GM23338 (cell line): ENCODE results near the gene MAP1LC3B.

ENCODE experiments used
- CREB1 ChIP-seq: fragments of 250-450 bp; sonication (Bioruptor Pico); IDR thresholded peaks from 2 replicates; pipeline ENCODE4 v1.5.0; 2020; ENCODE audit warnings: low read depth, mild to moderate bottlenecking, moderate library complexity
- EZH2 ChIP-seq: fragments of 200-600 bp; sonication (generic); IDR thresholded peaks from one replicate; pipeline ENCODE4 v1.8.0; 2017; ENCODE audit warnings: antibody characterized with exemption, mild to moderate bottlenecking, low read depth; ENCODE audit not compliant: unreplicated experiment
- EZH2phosphoT487 ChIP-seq: fragments of 200-600 bp; sonication (generic); IDR thresholded peaks from one replicate; pipeline ENCODE4 v1.8.1; 2018; ENCODE audit warnings: antibody characterized with exemption; ENCODE audit not compliant: unreplicated experiment
- JUNB ChIP-seq: IDR thresholded peaks from one replicate; pipeline ENCODE4 v1.6.1; 2016; ENCODE audit warnings: antibody characterized with exemption; ENCODE audit not compliant: unreplicated experiment
- POLR2AphosphoS5 ChIP-seq: IDR thresholded peaks from 2 replicates; pipeline ENCODE4 v1.6.1; 2016; ENCODE audit warnings: antibody characterized with exemption, low read depth
- STAT1 ChIP-seq: IDR thresholded peaks from one replicate; pipeline ENCODE4 v1.6.1; 2016; ENCODE audit warnings: antibody characterized with exemption; ENCODE audit not compliant: unreplicated experiment
- ZNF114 ChIP-seq: fragments of 250-450 bp; sonication (Bioruptor Pico); IDR thresholded peaks from 2 replicates; pipeline ENCODE4 v1.5.0; 2020; ENCODE audit warnings: mild to moderate bottlenecking, moderate library complexity
- TF ChIP-seq, protein P1 (sequence below), 2 experiments: fragments of 200-600 bp in 1 of 2; sonication (generic) in 1 of 2; conservative IDR thresholded peaks; 2 replicates each; pipeline versions ENCODE4 v1.5.1 to v1.6.1; 2016 to 2017; ENCODE audit warnings: antibody characterized with exemption in 2 of 2, low read depth in 2 of 2, mild to moderate bottlenecking in 2 of 2, moderate library complexity in 1 of 2
- TF ChIP-seq, protein P2 (sequence below): IDR thresholded peaks from one replicate; pipeline ENCODE4 v1.6.1; 2018; ENCODE audit warnings: antibody characterized with exemption; ENCODE audit not compliant: unreplicated experiment
- TF ChIP-seq, protein P3 (sequence below): fragments of 250-450 bp; sonication (Bioruptor Pico); IDR thresholded peaks from 2 replicates; pipeline ENCODE4 v1.5.0; 2020; ENCODE audit warnings: mild to moderate bottlenecking, moderate library complexity

GRCh38 chr16:87420026-87421002 is 28.2 kb downstream of the MAP1LC3B start:
- TF ChIP-seq EZH2, result no peak
- TF ChIP-seq, protein P1, sequence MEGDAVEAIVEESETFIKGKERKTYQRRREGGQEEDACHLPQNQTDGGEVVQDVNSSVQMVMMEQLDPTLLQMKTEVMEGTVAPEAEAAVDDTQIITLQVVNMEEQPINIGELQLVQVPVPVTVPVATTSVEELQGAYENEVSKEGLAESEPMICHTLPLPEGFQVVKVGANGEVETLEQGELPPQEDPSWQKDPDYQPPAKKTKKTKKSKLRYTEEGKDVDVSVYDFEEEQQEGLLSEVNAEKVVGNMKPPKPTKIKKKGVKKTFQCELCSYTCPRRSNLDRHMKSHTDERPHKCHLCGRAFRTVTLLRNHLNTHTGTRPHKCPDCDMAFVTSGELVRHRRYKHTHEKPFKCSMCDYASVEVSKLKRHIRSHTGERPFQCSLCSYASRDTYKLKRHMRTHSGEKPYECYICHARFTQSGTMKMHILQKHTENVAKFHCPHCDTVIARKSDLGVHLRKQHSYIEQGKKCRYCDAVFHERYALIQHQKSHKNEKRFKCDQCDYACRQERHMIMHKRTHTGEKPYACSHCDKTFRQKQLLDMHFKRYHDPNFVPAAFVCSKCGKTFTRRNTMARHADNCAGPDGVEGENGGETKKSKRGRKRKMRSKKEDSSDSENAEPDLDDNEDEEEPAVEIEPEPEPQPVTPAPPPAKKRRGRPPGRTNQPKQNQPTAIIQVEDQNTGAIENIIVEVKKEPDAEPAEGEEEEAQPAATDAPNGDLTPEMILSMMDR (conservative IDR thresholded peaks at IDR 0.05; ENCODE audit: low read depth in 2 of 2), result peak; percentile 52 to 61
- TF ChIP-seq POLR2AphosphoS5, result no peak
- no peak for TF ChIP-seq EZH2phosphoT487
- TF ChIP-seq ZNF114, result no peak
- no peak for TF ChIP-seq JUNB
- TF ChIP-seq, protein P2, sequence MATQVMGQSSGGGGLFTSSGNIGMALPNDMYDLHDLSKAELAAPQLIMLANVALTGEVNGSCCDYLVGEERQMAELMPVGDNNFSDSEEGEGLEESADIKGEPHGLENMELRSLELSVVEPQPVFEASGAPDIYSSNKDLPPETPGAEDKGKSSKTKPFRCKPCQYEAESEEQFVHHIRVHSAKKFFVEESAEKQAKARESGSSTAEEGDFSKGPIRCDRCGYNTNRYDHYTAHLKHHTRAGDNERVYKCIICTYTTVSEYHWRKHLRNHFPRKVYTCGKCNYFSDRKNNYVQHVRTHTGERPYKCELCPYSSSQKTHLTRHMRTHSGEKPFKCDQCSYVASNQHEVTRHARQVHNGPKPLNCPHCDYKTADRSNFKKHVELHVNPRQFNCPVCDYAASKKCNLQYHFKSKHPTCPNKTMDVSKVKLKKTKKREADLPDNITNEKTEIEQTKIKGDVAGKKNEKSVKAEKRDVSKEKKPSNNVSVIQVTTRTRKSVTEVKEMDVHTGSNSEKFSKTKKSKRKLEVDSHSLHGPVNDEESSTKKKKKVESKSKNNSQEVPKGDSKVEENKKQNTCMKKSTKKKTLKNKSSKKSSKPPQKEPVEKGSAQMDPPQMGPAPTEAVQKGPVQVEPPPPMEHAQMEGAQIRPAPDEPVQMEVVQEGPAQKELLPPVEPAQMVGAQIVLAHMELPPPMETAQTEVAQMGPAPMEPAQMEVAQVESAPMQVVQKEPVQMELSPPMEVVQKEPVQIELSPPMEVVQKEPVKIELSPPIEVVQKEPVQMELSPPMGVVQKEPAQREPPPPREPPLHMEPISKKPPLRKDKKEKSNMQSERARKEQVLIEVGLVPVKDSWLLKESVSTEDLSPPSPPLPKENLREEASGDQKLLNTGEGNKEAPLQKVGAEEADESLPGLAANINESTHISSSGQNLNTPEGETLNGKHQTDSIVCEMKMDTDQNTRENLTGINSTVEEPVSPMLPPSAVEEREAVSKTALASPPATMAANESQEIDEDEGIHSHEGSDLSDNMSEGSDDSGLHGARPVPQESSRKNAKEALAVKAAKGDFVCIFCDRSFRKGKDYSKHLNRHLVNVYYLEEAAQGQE, result no peak
- TF ChIP-seq, protein P3, sequence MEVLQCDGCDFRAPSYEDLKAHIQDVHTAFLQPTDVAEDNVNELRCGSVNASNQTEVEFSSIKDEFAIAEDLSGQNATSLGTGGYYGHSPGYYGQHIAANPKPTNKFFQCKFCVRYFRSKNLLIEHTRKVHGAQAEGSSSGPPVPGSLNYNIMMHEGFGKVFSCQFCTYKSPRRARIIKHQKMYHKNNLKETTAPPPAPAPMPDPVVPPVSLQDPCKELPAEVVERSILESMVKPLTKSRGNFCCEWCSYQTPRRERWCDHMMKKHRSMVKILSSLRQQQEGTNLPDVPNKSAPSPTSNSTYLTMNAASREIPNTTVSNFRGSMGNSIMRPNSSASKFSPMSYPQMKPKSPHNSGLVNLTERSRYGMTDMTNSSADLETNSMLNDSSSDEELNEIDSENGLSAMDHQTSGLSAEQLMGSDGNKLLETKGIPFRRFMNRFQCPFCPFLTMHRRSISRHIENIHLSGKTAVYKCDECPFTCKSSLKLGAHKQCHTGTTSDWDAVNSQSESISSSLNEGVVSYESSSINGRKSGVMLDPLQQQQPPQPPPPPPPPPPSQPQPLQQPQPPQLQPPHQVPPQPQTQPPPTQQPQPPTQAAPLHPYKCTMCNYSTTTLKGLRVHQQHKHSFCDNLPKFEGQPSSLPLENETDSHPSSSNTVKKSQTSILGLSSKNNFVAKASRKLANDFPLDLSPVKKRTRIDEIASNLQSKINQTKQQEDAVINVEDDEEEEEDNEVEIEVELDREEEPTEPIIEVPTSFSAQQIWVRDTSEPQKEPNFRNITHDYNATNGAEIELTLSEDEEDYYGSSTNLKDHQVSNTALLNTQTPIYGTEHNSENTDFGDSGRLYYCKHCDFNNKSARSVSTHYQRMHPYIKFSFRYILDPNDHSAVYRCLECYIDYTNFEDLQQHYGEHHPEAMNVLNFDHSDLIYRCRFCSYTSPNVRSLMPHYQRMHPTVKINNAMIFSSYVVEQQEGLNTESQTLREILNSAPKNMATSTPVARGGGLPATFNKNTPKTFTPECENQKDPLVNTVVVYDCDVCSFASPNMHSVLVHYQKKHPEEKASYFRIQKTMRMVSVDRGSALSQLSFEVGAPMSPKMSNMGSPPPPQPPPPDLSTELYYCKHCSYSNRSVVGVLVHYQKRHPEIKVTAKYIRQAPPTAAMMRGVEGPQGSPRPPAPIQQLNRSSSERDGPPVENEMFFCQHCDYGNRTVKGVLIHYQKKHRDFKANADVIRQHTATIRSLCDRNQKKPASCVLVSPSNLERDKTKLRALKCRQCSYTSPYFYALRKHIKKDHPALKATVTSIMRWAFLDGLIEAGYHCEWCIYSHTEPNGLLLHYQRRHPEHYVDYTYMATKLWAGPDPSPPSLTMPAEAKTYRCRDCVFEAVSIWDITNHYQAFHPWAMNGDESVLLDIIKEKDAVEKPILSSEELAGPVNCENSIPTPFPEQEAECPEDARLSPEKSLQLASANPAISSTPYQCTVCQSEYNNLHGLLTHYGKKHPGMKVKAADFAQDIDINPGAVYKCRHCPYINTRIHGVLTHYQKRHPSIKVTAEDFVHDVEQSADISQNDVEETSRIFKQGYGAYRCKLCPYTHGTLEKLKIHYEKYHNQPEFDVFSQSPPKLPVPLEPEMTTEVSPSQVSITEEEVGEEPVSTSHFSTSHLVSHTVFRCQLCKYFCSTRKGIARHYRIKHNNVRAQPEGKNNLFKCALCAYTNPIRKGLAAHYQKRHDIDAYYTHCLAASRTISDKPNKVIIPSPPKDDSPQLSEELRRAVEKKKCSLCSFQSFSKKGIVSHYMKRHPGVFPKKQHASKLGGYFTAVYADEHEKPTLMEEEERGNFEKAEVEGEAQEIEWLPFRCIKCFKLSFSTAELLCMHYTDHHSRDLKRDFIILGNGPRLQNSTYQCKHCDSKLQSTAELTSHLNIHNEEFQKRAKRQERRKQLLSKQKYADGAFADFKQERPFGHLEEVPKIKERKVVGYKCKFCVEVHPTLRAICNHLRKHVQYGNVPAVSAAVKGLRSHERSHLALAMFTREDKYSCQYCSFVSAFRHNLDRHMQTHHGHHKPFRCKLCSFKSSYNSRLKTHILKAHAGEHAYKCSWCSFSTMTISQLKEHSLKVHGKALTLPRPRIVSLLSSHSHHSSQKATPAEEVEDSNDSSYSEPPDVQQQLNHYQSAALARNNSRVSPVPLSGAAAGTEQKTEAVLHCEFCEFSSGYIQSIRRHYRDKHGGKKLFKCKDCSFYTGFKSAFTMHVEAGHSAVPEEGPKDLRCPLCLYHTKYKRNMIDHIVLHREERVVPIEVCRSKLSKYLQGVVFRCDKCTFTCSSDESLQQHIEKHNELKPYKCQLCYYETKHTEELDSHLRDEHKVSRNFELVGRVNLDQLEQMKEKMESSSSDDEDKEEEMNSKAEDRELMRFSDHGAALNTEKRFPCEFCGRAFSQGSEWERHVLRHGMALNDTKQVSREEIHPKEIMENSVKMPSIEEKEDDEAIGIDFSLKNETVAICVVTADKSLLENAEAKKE, result no peak
- no peak for TF ChIP-seq CREB1 (CRISPR knock-in tag)
- no peak for TF ChIP-seq STAT1
